Central memory CD8-positive, alpha-beta T cell (primary cell): ENCODE measurements around the gene CTNNA2.

Experiments used
- ATAC-seq: fragments of 150-1000 bp; cut with Tn5 transposase; replicated peaks from 2 replicates; pipeline ENCODE4 v1.10.0; 2022; ENCODE audit warnings: mild to moderate bottlenecking, moderate FRiP score, moderate number of reproducible peaks; ENCODE audit not compliant: poor library complexity, severe bottlenecking; ENCODE audit errors: extremely low read depth
- DNase-seq, 2 donors: peaks; one replicate each; pipeline ENCODE4 v3.0.0; 2021; ENCODE audit warnings: low spot score in 2 of 2
- H3K27ac Mint-ChIP-seq: one replicate; pipeline ENCODE4 v1.8.0; 2022; ENCODE audit warnings: low read depth, mild to moderate bottlenecking, moderate library complexity, mixed read lengths
- H3K27me3 Mint-ChIP-seq: one replicate; pipeline ENCODE4 v1.8.0; 2022; ENCODE audit warnings: mixed read lengths
- H3K36me3 Mint-ChIP-seq: one replicate; pipeline ENCODE4 v1.8.0; 2022; ENCODE audit warnings: mild to moderate bottlenecking, moderate library complexity, mixed read lengths; ENCODE audit not compliant: insufficient read depth
- H3K4me1 Mint-ChIP-seq: one replicate; pipeline ENCODE4 v1.8.0; 2022; ENCODE audit warnings: mixed read lengths
- H3K4me3 Mint-ChIP-seq: one replicate; pipeline ENCODE4 v1.8.0; 2022; ENCODE audit warnings: mild to moderate bottlenecking, moderate library complexity, mixed read lengths
- H3K9me3 Mint-ChIP-seq: one replicate; pipeline ENCODE4 v1.8.0; 2022; ENCODE audit warnings: mixed read lengths

CTNNA2 gene

DNA sequence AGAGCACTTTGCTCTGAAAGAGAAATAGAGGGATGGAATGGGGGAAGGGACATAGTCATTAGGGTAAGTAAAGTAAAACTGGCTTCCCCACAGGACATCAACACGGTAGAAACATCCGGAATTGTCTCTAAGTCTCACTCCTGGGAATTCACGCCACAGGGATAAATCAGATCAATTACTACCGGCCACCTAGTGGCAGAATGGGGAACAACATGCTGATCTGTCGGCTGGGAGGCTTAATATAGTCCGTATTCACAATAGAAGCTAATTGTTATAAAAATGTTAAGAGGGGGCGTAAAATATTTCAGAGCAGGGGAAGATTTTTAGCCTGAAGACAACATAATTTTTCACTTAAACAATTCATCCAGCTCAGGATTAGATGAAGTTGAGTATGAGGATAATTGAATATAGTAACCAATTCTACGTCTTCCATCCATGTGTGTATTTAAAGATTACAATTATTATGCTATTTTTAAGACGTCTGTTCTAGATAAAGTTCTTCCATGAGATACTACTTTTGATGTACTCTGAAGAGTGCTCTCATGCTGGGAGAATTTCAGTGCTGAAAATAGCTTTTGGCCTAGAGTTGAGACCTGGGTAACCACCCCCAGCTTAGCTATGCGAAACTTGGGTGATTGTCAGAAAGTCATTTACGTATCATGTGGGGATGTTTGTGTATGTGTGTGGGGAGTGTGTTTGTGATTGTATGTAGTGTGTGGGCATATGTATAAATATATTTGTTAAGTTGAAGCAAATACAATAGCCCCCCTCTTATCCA lies 726.0 kb downstream of the CTNNA2 start:
- H3K27ac Mint-ChIP-seq: no peak overlapping the region
- no peaks in the 10 kb centered on the region for H3K36me3 Mint-ChIP-seq
- peaks cover 16% of the 10 kb centered on the region for H3K9me3 Mint-ChIP-seq
- H3K27me3 Mint-ChIP-seq: no peaks in the 10 kb centered on the region
- H3K4me1 Mint-ChIP-seq: no peaks in the 10 kb centered on the region
- no peak overlapping the region for H3K4me3 Mint-ChIP-seq
- DNase-seq (no peak), ATAC-seq (no peak)

- no peaks in the 10 kb centered on the region for H3K36me3 Mint-ChIP-seq
- H3K27ac Mint-ChIP-seq: no peak overlapping the region
- H3K27me3 Mint-ChIP-seq: no peaks in the 10 kb centered on the region
- no peak overlapping the region for H3K4me3 Mint-ChIP-seq
- no peak for ATAC-seq
- H3K9me3 Mint-ChIP-seq: peaks cover 7% of the 10 kb centered on the region
- no peaks in the 10 kb centered on the region for H3K4me1 Mint-ChIP-seq
- no peak for DNase-seq
Measured at GRCh38 chr2:80242355-80242910, 729.6 kb downstream of the CTNNA2 start.

GRCh38 chr2:80244905-80245584 lies 732.2 kb downstream of the CTNNA2 start:
- DNase-seq: no peak
- Mint-ChIP-seq H3K4me3 (no peak overlapping the region), H3K36me3 (no peaks in the 10 kb centered on the region), H3K4me1 (no peaks in the 10 kb centered on the region), H3K27ac (no peak overlapping the region), H3K27me3 (no peaks in the 10 kb centered on the region), H3K9me3 (peaks cover 4% of the 10 kb centered on the region)
- ATAC-seq: no peak

DNA sequence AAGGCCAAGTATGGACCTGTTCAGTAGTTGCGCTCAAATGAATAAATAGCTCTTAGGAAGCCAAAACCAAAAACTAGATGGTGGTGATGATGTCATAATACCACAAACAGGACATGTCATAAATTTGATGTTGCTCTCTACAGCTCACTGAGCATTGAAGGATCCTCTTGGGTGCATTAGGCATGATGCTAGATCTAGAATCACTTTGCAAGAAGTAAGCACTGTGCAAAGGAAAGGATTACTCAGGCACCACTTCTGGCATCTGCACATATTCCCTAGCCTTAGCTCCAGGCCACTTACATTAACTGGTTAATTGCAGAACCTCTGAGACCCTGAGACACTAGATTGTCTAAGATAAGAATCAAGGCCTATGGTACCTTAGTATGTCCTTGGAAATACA lies 733.7 kb downstream of the CTNNA2 start:
- no peak for ATAC-seq
- H3K4me3 Mint-ChIP-seq: no peak overlapping the region
- peaks cover 1% of the 10 kb centered on the region for H3K36me3 Mint-ChIP-seq
- no peaks in the 10 kb centered on the region for H3K4me1 Mint-ChIP-seq
- H3K9me3 Mint-ChIP-seq: peaks cover 9% of the 10 kb centered on the region
- no peak overlapping the region for H3K27ac Mint-ChIP-seq
- no peak for DNase-seq
- H3K27me3 Mint-ChIP-seq: no peaks in the 10 kb centered on the region

DNA sequence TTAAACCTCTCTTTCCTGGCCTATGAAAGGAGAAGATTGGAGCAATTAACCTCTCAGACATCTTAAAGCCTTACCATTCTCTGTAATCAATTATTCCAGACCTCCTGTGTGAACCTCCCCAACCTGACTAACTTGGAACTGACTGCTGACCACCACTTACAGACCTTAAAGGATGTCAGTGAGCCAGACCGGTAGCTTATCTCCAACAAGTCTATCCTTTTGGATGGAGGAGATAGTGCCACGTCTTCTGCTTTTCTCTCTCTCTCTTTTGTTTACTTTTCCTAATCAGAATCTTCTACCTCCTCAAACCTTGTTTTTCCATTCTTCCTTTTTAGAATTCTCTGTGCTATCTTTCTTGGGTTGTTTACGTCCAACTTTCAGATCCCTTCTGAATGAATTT lies 734.5 kb downstream of the CTNNA2 start:
- H3K27me3 Mint-ChIP-seq: no peaks in the 10 kb centered on the region
- H3K27ac Mint-ChIP-seq: no peak overlapping the region
- no peak for DNase-seq
- no peak overlapping the region for H3K4me3 Mint-ChIP-seq
- H3K4me1 Mint-ChIP-seq: no peaks in the 10 kb centered on the region
- peaks cover 1% of the 10 kb centered on the region for H3K36me3 Mint-ChIP-seq
- H3K9me3 Mint-ChIP-seq: peaks cover 9% of the 10 kb centered on the region
- ATAC-seq: no peak

- DNase-seq (no peak), ATAC-seq (no peak)
- H3K27me3 Mint-ChIP-seq: no peaks in the 10 kb centered on the region
- no peak overlapping the region for H3K27ac Mint-ChIP-seq
- H3K9me3 Mint-ChIP-seq: peaks cover 9% of the 10 kb centered on the region
- H3K36me3 Mint-ChIP-seq: peaks cover 1% of the 10 kb centered on the region
- no peak overlapping the region for H3K4me3 Mint-ChIP-seq
- H3K4me1 Mint-ChIP-seq: no peaks in the 10 kb centered on the region
Measured at GRCh38 chr2:80248146-80248545, 735.3 kb downstream of the CTNNA2 start.

DNA sequence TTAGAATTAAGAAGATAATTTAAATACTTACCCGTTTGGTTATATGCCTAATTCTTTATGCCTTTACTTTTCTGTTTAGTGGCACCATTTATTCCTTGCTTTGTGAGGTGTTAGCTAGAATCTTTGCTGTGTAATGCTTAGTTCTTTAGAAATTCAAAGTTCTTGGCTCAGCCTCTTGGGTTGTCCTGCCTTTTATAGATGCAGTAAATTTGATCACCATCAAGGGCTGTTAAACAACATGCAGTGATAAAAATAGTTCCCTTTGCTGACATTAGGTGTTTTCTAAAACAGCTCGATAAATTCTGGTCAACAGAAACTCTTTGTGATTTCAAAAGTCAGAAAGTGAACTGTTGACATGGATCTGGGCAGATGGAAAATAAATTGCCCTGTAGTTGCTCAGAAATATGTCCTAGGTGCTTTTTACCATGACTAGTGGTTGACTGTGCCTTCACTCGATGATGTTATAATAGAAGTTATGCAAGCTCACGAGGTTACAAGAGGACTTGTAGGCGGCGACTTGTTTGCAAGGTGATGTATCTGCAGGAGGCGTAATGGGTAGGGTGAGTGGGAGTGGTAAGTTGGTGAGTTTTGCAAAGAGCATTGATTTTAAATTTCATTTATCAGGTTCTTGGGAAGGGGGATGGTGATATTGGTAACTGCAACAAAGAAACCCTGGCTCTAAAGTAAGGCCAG lies 739.6 kb downstream of the CTNNA2 start:
- peaks cover 18% of the 10 kb centered on the region for H3K9me3 Mint-ChIP-seq
- H3K4me1 Mint-ChIP-seq: no peaks in the 10 kb centered on the region
- no peak overlapping the region for H3K27ac Mint-ChIP-seq
- ATAC-seq (no peak), DNase-seq (no peak)
- H3K36me3 Mint-ChIP-seq: peaks cover 1% of the 10 kb centered on the region
- H3K4me3 Mint-ChIP-seq: no peak overlapping the region
- H3K27me3 Mint-ChIP-seq: no peaks in the 10 kb centered on the region

GRCh38 chr2:80255918-80256781 lies 743.3 kb downstream of the CTNNA2 start:
- H3K4me3 Mint-ChIP-seq: no peak overlapping the region
- peaks cover under 1% of the 10 kb centered on the region for H3K36me3 Mint-ChIP-seq
- H3K27me3 Mint-ChIP-seq: no peaks in the 10 kb centered on the region
- no peaks in the 10 kb centered on the region for H3K4me1 Mint-ChIP-seq
- no peak for DNase-seq
- peaks cover 10% of the 10 kb centered on the region for H3K9me3 Mint-ChIP-seq
- ATAC-seq: no peak
- no peak overlapping the region for H3K27ac Mint-ChIP-seq

DNA sequence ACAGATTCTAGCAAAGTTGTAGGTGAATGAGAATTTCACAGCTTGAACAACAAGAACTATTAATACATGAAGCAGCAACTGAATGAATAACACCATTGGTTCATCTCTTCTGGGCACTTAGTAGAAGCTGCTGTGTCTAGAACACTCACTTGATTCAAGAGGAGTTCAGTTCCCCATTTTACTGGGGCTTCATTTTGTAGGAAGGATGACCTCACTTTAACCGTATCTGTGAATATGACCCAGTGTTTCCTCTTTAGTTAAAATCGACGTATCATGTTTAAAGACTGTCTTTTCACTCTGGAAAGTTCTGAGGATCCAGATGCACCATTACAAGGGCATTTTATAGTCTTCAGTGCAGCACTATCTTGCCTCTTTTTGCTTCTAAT lies 743.9 kb downstream of the CTNNA2 start:
- Mint-ChIP-seq H3K27me3 (no peaks in the 10 kb centered on the region), H3K9me3 (peaks cover 10% of the 10 kb centered on the region), H3K4me1 (no peaks in the 10 kb centered on the region), H3K36me3 (no peaks in the 10 kb centered on the region), H3K4me3 (no peak overlapping the region), H3K27ac (no peak overlapping the region)
- ATAC-seq: no peak
- no peak for DNase-seq

GRCh38 chr2:80257450-80257849 lies 744.6 kb downstream of the CTNNA2 start:
- Mint-ChIP-seq H3K4me1 (no peaks in the 10 kb centered on the region), H3K4me3 (no peak overlapping the region), H3K27ac (no peak overlapping the region), H3K27me3 (no peaks in the 10 kb centered on the region), H3K36me3 (no peaks in the 10 kb centered on the region), H3K9me3 (peaks cover 10% of the 10 kb centered on the region)
- ATAC-seq: no peak
- no peak for DNase-seq

- Mint-ChIP-seq H3K36me3 (no peaks in the 10 kb centered on the region), H3K9me3 (peaks cover 8% of the 10 kb centered on the region), H3K27ac (no peak overlapping the region), H3K4me1 (no peaks in the 10 kb centered on the region), H3K27me3 (no peaks in the 10 kb centered on the region), H3K4me3 (no peak overlapping the region)
- DNase-seq (no peak), ATAC-seq (no peak)
Measured at GRCh38 chr2:80258341-80258740, 745.5 kb downstream of the CTNNA2 start.

DNA sequence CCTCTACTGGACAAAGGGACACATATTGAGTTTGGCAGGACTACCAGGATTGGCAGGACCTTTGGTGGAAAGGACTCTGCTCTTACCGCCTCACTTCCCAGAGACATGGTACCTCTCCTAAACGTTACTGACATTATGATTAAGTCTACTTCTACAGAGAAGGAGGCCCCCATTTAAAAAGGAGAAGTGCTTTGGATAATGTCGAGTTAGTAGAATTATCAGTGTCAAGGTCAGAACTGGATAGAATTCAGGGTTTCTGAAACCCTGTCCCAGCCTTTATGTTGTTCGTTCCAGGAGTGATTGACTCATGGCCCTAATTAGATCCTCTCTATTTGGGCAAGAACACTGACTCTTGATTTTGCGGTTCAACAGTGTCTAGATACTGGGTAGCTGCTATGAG lies 745.9 kb downstream of the CTNNA2 start:
- Mint-ChIP-seq H3K27ac (no peak overlapping the region), H3K9me3 (peaks cover 4% of the 10 kb centered on the region), H3K4me3 (no peak overlapping the region), H3K36me3 (no peaks in the 10 kb centered on the region), H3K27me3 (no peaks in the 10 kb centered on the region), H3K4me1 (no peaks in the 10 kb centered on the region)
- no peak for ATAC-seq
- DNase-seq: no peak
